K562 (cell line): Measurements from ENCODE around the gene TRMU. TPM values are rescaled to one million over a fixed set of nuclear protein-coding genes. Genes with fewer than 3 reads are reported as not detected.

ENCODE experiments used
- ATAC-seq: fragments of 200-7000 bp; cut with Tn5 transposase; 3 replicates; pipeline ENCODE4 v1.9.1; 2020; ENCODE audit warnings: moderate library complexity
- BruUV-seq: library from RNA; stranded (reverse); fragments of 400-500 nt; replicated peaks from 2 replicates; lab custom pipeline; 2021; lab: Mats Ljungman, UMichigan
- CTCF ChIA-PET: fragments of 300-600 bp; formaldehyde crosslinking; extraction: SDS; loops from one replicate; lab custom pipeline; 2021; ENCODE audit warnings: low intra/inter-chr PET ratio; lab: Yijun Ruan, JAX
- POLR2A ChIA-PET: fragments of 300-600, 350-650 bp; sonication (Branson Sonifier 250); formaldehyde crosslinking; extraction: SDS; loops from one replicate; lab custom pipeline; 2021; ENCODE audit warnings: antibody characterized with exemption, inconsistent platforms; lab: Yijun Ruan, JAX
- DNase-seq, 4 experiments: peaks; one replicate each; pipeline versions ENCODE4 v3.0.0 to v3.0.0-alpha.2; 2011 to 2018; ENCODE audit warnings: low spot score in 3 of 4, mixed read lengths in 3 of 4; ENCODE audit errors: extremely low read depth in 1 of 4
- FAIRE-seq: peaks from 2 replicates; lab custom pipeline; 2011; peaks lifted over from hg19 to GRCh38; lab: Jason Lieb, UNC
- H2AFZ ChIP-seq: 2 replicates; pipeline ENCODE4 v1.6.0; 2011; ENCODE audit warnings: low read depth, low read length, control low read depth, inconsistent platforms
- H3K27ac ChIP-seq: fragments of 200-600 bp; 3 replicates; pipeline ENCODE4 v1.8.0; 2011; ENCODE audit warnings: low read depth, mild to moderate bottlenecking, control low read depth, inconsistent platforms, low read length, moderate library complexity, mixed read lengths; ENCODE audit errors: extremely low read depth
- H3K27me3 ChIP-seq, 2 experiments: fragments of 300-600 bp in 1 of 2; 2 replicates in 1 of 2; 3 replicates in 1 of 2; pipeline versions ENCODE4 v1.6.0 to v1.8.0; 2011; ENCODE audit warnings: inconsistent platforms in 2 of 2, low read length in 2 of 2, mild to moderate bottlenecking in 1 of 2, mixed read lengths in 1 of 2, moderate library complexity in 1 of 2; ENCODE audit not compliant: control insufficient read depth in 2 of 2, insufficient read depth in 2 of 2
- H3K36me3 ChIP-seq: fragments of 300-600 bp; 3 replicates; pipeline ENCODE4 v1.8.0; 2011; ENCODE audit warnings: mild to moderate bottlenecking, low read length, inconsistent platforms; ENCODE audit not compliant: control insufficient read depth, insufficient read depth
- H3K4me1 ChIP-seq, 2 experiments: fragments of 200-600 bp in 1 of 2; replicated peaks in 1 of 2; 2 replicates in 1 of 2; 3 replicates in 1 of 2; pipeline versions ENCODE4 v1.5.1 to v1.8.0; 2011; ENCODE audit warnings: inconsistent platforms in 2 of 2, low read length in 2 of 2, mild to moderate bottlenecking in 1 of 2, mixed read lengths in 1 of 2, moderate library complexity in 1 of 2; ENCODE audit not compliant: control insufficient read depth in 2 of 2, insufficient read depth in 2 of 2
- H3K4me2 ChIP-seq: 2 replicates; pipeline ENCODE4 v1.6.1; 2011; ENCODE audit warnings: low read length, control low read depth, inconsistent platforms, mixed read lengths; ENCODE audit not compliant: insufficient read depth
- H3K4me3 ChIP-seq: fragments of 200-600 bp; sonication (generic), shearing (Covaris generic); 2 replicates; pipeline ENCODE4 v1.5.1; 2016; ENCODE audit warnings: control low read depth, inconsistent platforms
- H3K79me2 ChIP-seq: fragments of 200-600 bp; 3 replicates; pipeline ENCODE4 v1.8.0; 2011; ENCODE audit warnings: low read length, inconsistent platforms; ENCODE audit not compliant: control insufficient read depth, insufficient read depth
- H3K9ac ChIP-seq, 2 experiments: 2 replicates each; pipeline versions ENCODE4 v1.6.0 to v1.6.1; 2011; ENCODE audit warnings: low read depth in 2 of 2, low read length in 2 of 2, control low read depth in 1 of 2, inconsistent platforms in 1 of 2, mild to moderate bottlenecking in 1 of 2, mixed read lengths in 1 of 2; ENCODE audit not compliant: insufficient read depth in 1 of 2
- H3K9me1 ChIP-seq: one replicate; pipeline ENCODE4 v1.6.0; 2011; ENCODE audit warnings: inconsistent platforms, mild to moderate bottlenecking, low read length, moderate library complexity; ENCODE audit not compliant: control insufficient read depth, insufficient read depth
- H3K9me3 ChIP-seq: replicated peaks from 2 replicates; pipeline ENCODE4 v1.5.1; 2011; ENCODE audit warnings: low read depth, low read length, inconsistent platforms; ENCODE audit not compliant: control insufficient read depth, insufficient read depth
- H4K20me1 ChIP-seq: replicated peaks from 2 replicates; pipeline ENCODE4 v1.6.1; 2011; ENCODE audit warnings: low read length, inconsistent platforms, mixed read lengths; ENCODE audit not compliant: control insufficient read depth, insufficient read depth
- DIDO1 ChIP-seq: fragments of 450-650 bp; IDR thresholded peaks from 2 replicates; pipeline ENCODE4 v1.6.1; 2016; ENCODE audit warnings: low read depth, missing biosample characterization, missing genetic modification characterization
- HMG20A ChIP-seq: fragments of 450-650 bp; formaldehyde crosslinking; conservative IDR thresholded peaks from 2 replicates; pipeline ENCODE4 v1.4.0; 2020; ENCODE audit warnings: mild to moderate bottlenecking, mixed read lengths
- HNRNPH1 ChIP-seq: fragments of 200-400 bp; formaldehyde crosslinking; optimal IDR thresholded peaks from 2 replicates; pipeline ENCODE3; 2017; ENCODE audit warnings: low read depth, mild to moderate bottlenecking, low read length, moderate library complexity
- MYNN ChIP-seq, 2 experiments: sonication (generic); formaldehyde crosslinking in 1 of 2; IDR thresholded peaks; 2 replicates each; pipeline versions ENCODE4 v1.5.0 to v1.6.1; 2016 to 2020; ENCODE audit warnings: antibody characterized with exemption in 1 of 2, missing genetic modification reagents in 1 of 2
- SMARCA4 ChIP-seq: fragments of 450-650 bp; IDR thresholded peaks from 2 replicates; pipeline ENCODE4 v1.6.1; 2016
- ZC3H8 ChIP-seq: fragments of 450-650 bp; IDR thresholded peaks from 2 replicates; pipeline ENCODE4 v1.6.1; 2017
- ZNF121 ChIP-seq: sonication (generic); formaldehyde crosslinking; conservative IDR thresholded peaks from 2 replicates; pipeline ENCODE4 v1.8.0; 2022; ENCODE audit warnings: missing genetic modification reagents
- ZNF589 ChIP-seq: fragments of 200-800 bp; sonication (Bioruptor generic); IDR thresholded peaks from 2 replicates; pipeline ENCODE4 v1.6.1; 2016; ENCODE audit warnings: low read depth, missing genetic modification characterization, missing compliant biosample characterization
- WGBS: fragments of 100-300 bp; shearing (Covaris generic); methylation state at CpG from one replicate; pipeline ENCODE4 v1.1.6; 2016; ENCODE audit warnings: low coverage, mixed read lengths; ENCODE audit not compliant: insufficient coverage; ENCODE audit errors: missing lambda C conversion rate; 5-methylcytosine and 5-hydroxymethylcytosine counted together
- in situ Hi-C: fragments of 300-500 bp; cut with MboI; formaldehyde crosslinking; loops from 4 replicates; pipeline ENCODE4 v1.15.0; 2018; ENCODE audit warnings: inconsistent platforms, mixed read lengths
- intact Hi-C: fragments of 100-400 bp; cut with micrococcal nuclease; formaldehyde crosslinking; loops from 2 replicates; pipeline ENCODE4 v1.14.2; 2022
- polyA plus RNA-seq, 8 experiments: library from polyadenylated mRNA; depleted of rRNA in 4 of 8; stranded (reverse) in 5 of 8; unstranded in 3 of 8; fragments of >200 nt; fragmentation: Nextera tagmentation in 2 of 8; fragmentation: Illumina TruSeq in 1 of 8; extraction: Ambion mirVana in 2 of 8; extraction: Trizol in 1 of 8; gene quantifications; 2 replicates each; pipeline versions ENCODE4 v1.2.1 to v1.2.3, GENCODE V29; 2011 to 2014; ENCODE audit warnings: inconsistent platforms in 1 of 8, missing spikeins in 1 of 8
- total RNA-seq, 7 experiments: library from RNA; depleted of rRNA in 6 of 7; stranded (reverse); fragments of >200 nt in 6 of 7; fragmentation: Illumina TruSeq in 2 of 7; extraction: Trizol in 2 of 7; gene quantifications; 2 replicates each; pipeline versions ENCODE4 v1.2.1 to v1.2.3, GENCODE V29; 2011 to 2021; ENCODE audit warnings: low replicate concordance in 1 of 7
- TF ChIP-seq, protein P1 (sequence below): fragments of 450-650 bp; IDR thresholded peaks from one replicate; pipeline ENCODE4 v1.6.1; 2018; ENCODE audit warnings: mild to moderate bottlenecking, moderate library complexity; ENCODE audit not compliant: partially characterized antibody
- TF ChIP-seq, protein P2 (sequence below): fragments of 250-450 bp; sonication (Bioruptor Pico); IDR thresholded peaks from 2 replicates; pipeline ENCODE4 v1.5.0; 2022; ENCODE audit warnings: mild to moderate bottlenecking

The TRMU gene
- total and polyA plus RNA-seq, 9 of the 15 experiments (the other 6 are each of a cell fraction or from before 2014, with no cell fraction given) = 2.3 to 49.9 (median 35.3) TPM

DNA sequence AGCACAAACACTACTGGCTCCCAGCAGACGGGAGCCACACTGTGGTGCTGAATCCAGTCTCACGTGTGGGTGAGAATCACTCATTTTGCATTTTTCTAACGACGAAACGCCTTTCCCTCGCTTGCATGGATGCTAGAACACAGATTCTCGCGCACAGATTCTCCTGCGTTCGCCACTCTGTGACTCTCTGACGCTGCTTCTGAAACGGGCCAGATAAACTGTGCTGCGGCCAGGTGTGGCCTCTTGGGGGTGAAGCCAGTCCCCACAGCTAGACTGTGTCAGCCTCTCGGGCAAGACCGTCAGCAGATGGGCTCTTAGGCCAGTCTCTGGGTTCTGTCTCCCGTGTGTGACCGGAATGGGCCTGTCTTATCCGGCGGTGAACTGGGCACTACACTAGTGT, 44.6 kb downstream of the TRMU start:
- POLR2A ChIA-PET = interaction anchor here (0.7 kb wide), 1 partner anchor 383 kb away, joined by 4 read pairs; the partner anchor contains the start of gene TBC1D22A
- no peak for ATAC-seq
- peaks cover 5 to 48% of the 10 kb centered on the region in 2 experiments; a peak in 3 of 5 replicates for H3K27me3 ChIP-seq
- TF ChIP-seq, protein P1, sequence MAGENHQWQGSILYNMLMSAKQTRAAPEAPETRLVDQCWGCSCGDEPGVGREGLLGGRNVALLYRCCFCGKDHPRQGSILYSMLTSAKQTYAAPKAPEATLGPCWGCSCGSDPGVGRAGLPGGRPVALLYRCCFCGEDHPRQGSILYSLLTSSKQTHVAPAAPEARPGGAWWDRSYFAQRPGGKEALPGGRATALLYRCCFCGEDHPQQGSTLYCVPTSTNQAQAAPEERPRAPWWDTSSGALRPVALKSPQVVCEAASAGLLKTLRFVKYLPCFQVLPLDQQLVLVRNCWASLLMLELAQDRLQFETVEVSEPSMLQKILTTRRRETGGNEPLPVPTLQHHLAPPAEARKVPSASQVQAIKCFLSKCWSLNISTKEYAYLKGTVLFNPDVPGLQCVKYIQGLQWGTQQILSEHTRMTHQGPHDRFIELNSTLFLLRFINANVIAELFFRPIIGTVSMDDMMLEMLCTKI = no peak
- no peak for TF ChIP-seq SMARCA4
- TF ChIP-seq HMG20A (CRISPR knock-in tag) = no peak
- TF ChIP-seq DIDO1 (tag) = no peak
- TF ChIP-seq HNRNPH1 = no peak
- no peak for TF ChIP-seq MYNN (IDR thresholded peaks at IDR 0.05)
- no peak for TF ChIP-seq MYNN (CRISPR knock-in tag; IDR thresholded peaks at IDR 0.05)
- TF ChIP-seq ZC3H8 = no peak
- TF ChIP-seq ZNF121 (CRISPR knock-in tag) = no peak
- TF ChIP-seq, protein P2, sequence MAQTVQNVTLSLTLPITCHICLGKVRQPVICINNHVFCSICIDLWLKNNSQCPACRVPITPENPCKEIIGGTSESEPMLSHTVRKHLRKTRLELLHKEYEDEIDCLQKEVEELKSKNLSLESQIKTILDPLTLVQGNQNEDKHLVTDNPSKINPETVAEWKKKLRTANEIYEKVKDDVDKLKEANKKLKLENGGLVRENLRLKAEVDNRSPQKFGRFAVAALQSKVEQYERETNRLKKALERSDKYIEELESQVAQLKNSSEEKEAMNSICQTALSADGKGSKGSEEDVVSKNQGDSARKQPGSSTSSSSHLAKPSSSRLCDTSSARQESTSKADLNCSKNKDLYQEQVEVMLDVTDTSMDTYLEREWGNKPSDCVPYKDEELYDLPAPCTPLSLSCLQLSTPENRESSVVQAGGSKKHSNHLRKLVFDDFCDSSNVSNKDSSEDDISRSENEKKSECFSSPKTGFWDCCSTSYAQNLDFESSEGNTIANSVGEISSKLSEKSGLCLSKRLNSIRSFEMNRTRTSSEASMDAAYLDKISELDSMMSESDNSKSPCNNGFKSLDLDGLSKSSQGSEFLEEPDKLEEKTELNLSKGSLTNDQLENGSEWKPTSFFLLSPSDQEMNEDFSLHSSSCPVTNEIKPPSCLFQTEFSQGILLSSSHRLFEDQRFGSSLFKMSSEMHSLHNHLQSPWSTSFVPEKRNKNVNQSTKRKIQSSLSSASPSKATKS (CRISPR knock-in tag) = no peak
- TF ChIP-seq ZNF589 = no peak
- TF ChIP-seq, all 486 proteins: peak for 0
- H2AFZ ChIP-seq = no peak overlapping the region
- H3K4me3 ChIP-seq = no peak overlapping the region
- no peak overlapping the region for H3K9ac ChIP-seq
- 5% methylated on average over 15 of the region's 19 CpGs for WGBS
- H3K36me3 ChIP-seq = no peaks in the 10 kb centered on the region
- peaks cover 0 to 12% of the 10 kb centered on the region in 2 experiments; a peak in 2 of 5 replicates for H3K4me1 ChIP-seq
- H3K9me1 ChIP-seq = no peaks in the 10 kb centered on the region
- BruUV-seq = no TSS peak
- H4K20me1 ChIP-seq = no peaks in the 10 kb centered on the region; the same call in 1 of the 2 replicates
- H3K4me2 ChIP-seq = no peak overlapping the region
- no peak for FAIRE-seq
- no peak overlapping the region for H3K27ac ChIP-seq
- H3K79me2 ChIP-seq = no peaks in the 10 kb centered on the region
- CTCF ChIA-PET = no interaction called here
- intact Hi-C loops (no loop called here), in situ Hi-C loops (no loop called here)
- DNase-seq = no peak
- H3K9me3 ChIP-seq = no peaks in the 10 kb centered on the region
